Measurements from ENCODE around the gene IL31RA. TPM values are rescaled to one million over a fixed set of nuclear protein-coding genes. Genes with fewer than 3 reads are reported as not detected.

Gene IL31RA
- total RNA-seq, 3 donors from 2014 or later, result not detected

DNA sequence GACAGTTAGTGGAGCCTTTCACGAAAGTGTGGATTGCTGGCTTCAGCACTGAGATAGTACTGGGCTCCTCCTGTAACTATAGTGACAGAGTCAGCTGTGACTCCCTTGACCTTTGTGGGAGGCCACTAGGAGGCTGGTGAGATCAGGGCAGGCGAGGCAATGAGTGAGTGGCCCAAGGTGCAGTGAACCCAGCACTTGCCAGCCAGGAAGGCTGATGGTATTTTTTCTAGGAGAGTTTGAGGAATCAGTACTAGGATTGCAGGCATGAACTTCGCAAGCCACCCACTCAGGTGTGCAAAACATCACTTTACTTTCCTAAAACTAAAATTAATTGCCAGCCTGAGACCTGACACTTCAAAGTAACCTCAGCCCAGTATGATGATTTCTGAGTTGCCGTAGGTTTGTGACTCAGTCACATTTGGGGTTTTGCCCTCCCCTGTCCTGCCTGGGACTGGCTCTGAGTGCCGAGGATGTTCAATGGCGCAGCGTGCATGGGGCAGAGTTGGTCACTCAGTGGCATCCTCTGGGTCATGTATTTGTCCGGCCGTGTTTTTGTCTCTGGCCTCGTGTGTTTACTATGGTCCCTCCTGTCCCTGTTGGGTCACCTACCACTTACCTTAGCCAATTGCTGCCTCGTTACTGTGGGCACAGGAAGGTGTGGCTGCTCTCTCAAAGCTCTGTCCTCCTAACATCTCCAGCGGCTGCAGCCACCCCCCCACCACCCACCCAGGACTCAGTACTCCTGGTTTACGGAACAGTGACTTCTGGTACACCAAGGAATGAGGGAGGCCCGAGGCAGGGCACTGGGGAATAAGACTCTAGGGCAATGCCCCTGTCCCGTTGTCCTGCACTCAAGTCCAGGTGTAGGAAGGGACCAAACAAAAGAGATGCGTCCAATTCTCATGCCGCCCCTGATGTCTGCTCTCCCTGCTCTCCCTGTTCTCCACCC lies 67.2 kb downstream of the IL31RA start:
- no peaks in the 10 kb centered on the region for H3K9me3 Mint-ChIP-seq

DNA sequence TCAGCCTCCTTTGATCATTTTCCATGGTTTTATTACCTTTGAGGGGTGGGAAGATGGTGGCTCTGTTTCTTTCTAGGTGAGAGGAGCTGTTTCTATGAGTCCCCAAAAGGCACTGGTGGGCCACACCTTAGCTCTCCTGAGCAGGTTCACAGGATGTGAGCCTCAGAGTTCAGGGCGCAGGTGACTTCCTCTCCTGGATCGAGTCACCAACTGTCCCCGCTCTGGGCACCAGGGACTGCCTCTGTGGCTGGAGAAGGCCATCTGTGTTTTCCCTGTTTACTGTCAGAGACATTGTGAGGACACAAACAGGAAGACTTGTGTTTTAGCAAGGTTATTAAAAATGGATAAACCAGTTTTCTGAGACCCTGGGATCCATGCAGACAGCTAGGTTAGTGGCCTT lies 68.5 kb downstream of the IL31RA start:
- H3K36me3 Mint-ChIP-seq (ENCODE audit: insufficient read depth), result no peaks in the 10 kb centered on the region
- no peaks in the 10 kb centered on the region for H3K9me3 Mint-ChIP-seq
- no peaks in the 10 kb centered on the region for H3K27me3 Mint-ChIP-seq (ENCODE audit: low read depth)
- peaks cover 14% of the 10 kb centered on the region for H3K4me1 Mint-ChIP-seq (ENCODE audit: low read depth)
- H3K4me3 Mint-ChIP-seq, result no peak overlapping the region
- no peak for DNase-seq
- no peak for ATAC-seq

More for the DNA sequence above, 67.2 kb downstream of the IL31RA start:
- DNase-seq (no peak), ATAC-seq (peak; percentile 46 to 64)
- no peak overlapping the region for H3K4me3 Mint-ChIP-seq
- H3K4me1 Mint-ChIP-seq (ENCODE audit: low read depth), result peaks cover 11% of the 10 kb centered on the region
- H3K27me3 Mint-ChIP-seq (ENCODE audit: low read depth), result no peaks in the 10 kb centered on the region
- no peaks in the 10 kb centered on the region for H3K36me3 Mint-ChIP-seq (ENCODE audit: insufficient read depth)

DNA sequence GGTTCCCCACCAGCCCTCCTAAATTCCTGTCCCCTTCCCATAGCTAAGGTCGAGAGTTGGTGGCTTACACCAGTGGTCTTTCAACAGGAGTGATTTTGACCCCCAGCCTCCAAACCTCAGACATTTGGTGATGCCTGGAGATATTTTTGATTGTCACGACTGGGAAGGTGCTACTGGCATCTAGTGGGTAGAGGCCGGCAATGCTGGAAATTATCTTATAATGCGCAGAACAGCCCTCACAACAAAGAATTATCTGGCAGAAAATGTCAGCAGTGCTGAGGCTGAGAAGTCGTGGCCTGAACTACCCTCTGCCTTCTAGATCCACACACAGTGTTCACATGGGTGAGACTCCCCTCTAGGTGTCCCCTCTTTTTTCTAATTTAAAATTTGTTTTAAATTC lies 69.6 kb downstream of the IL31RA start:
- Mint-ChIP-seq H3K27me3 (ENCODE audit: low read depth) (no peaks in the 10 kb centered on the region), H3K4me3 (no peak overlapping the region), H3K9me3 (no peaks in the 10 kb centered on the region), H3K4me1 (ENCODE audit: low read depth) (peaks cover 14% of the 10 kb centered on the region), H3K36me3 (ENCODE audit: insufficient read depth) (no peaks in the 10 kb centered on the region)
- no peak for DNase-seq
- no peak for ATAC-seq

DNA sequence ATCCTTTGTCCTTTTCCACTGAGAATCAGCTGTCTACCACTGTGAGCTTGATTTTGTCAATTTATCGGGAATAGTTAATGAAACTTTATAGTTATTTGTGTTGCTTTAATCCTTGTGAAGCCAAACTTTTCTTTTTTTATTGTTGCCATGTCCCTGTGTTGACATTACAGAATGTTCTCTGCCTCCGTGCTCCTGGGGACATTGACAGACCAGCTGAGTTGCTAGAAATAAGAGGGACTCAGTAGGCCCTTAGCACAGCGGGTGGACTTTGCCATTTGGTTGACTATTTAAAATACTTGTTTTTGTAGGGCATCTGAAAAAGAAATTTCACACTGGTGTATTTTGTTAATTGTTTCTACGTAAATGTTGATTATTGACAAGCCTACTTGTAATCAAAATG lies 70.5 kb downstream of the IL31RA start:
- H3K4me1 Mint-ChIP-seq (ENCODE audit: low read depth), result peaks cover 14% of the 10 kb centered on the region
- no peak overlapping the region for H3K4me3 Mint-ChIP-seq
- no peak for ATAC-seq

DNA sequence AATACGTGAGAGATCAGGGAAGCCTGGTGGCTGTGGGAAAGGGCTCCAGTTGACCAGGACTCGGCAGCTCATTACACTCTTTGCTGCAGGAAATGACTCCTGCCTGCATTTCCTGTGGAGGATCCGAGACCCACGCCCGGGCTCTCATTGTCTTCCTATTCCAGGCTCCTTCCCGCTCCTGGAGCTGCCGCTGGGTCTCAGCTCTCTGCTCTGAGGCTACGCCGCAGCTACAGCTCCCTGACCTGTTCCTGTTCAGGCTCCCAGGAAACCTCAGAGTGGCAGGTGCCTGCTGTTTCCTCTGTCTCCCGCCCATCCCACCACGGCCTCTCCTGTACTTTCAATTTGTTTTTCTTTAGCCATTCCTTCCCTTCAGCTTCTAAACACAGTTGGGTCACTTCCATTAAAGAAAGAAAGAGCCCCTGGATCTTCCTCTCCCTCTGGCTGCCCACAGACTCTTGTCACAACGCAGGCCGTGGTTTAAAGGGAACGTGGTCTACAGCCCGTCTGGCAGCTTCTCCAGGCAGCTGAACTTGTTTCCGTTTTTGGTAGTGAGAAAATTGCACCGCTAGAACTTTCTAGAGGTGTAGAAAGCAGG lies 72.1 kb downstream of the IL31RA start:
- H3K36me3 Mint-ChIP-seq (ENCODE audit: insufficient read depth), result no peaks in the 10 kb centered on the region
- DNase-seq (no peak), ATAC-seq (peak in 1 of 2 donors; percentile 41)
- H3K4me3 Mint-ChIP-seq, result peak overlapping the region; percentile 90
- no peaks in the 10 kb centered on the region for H3K27me3 Mint-ChIP-seq (ENCODE audit: low read depth)
- no peaks in the 10 kb centered on the region for H3K9me3 Mint-ChIP-seq
- peaks cover 14% of the 10 kb centered on the region for H3K4me1 Mint-ChIP-seq (ENCODE audit: low read depth)

More for the DNA sequence above, 70.5 kb downstream of the IL31RA start:
- DNase-seq, result no peak
- no peaks in the 10 kb centered on the region for H3K36me3 Mint-ChIP-seq (ENCODE audit: insufficient read depth)
- H3K9me3 Mint-ChIP-seq, result no peaks in the 10 kb centered on the region
- no peaks in the 10 kb centered on the region for H3K27me3 Mint-ChIP-seq (ENCODE audit: low read depth)

DNA sequence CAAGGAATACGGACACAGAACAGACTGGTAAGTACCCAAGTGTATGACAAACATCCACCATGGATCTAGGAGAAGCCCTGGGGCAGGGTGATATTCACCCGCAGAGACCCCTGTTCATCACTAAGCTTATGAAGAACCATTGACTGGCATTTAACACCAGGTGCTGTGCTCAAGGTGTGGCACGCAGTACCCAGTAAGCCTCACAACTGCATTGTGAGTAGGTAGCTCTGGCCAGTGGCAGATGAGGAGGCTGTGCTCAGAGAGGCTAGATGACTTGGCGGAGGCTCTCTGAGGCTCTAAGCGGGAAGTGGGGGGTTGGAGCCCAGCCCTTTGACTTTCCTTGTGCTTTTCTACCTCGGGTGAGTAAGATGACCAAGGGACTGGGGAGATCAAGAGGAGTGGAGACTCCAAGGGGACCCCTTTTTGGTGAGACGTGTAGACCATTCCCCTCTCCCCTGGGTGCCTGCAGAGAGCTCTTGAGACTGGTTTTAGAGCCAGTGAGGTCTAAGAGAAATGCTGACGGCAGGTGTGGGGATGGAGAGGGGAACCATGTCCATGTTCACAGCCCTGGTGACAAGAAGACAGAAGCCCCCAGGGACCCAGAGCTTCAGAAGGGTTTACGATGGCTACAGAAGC lies 72.8 kb downstream of the IL31RA start:
- Mint-ChIP-seq H3K27me3 (ENCODE audit: low read depth) (no peaks in the 10 kb centered on the region), H3K4me1 (ENCODE audit: low read depth) (peaks cover 14% of the 10 kb centered on the region), H3K36me3 (ENCODE audit: insufficient read depth) (no peaks in the 10 kb centered on the region), H3K9me3 (no peaks in the 10 kb centered on the region), H3K4me3 (peak overlapping the region; percentile 90)
- no peak for DNase-seq
- peak in 1 of 2 donors; percentile 19 for ATAC-seq

DNA sequence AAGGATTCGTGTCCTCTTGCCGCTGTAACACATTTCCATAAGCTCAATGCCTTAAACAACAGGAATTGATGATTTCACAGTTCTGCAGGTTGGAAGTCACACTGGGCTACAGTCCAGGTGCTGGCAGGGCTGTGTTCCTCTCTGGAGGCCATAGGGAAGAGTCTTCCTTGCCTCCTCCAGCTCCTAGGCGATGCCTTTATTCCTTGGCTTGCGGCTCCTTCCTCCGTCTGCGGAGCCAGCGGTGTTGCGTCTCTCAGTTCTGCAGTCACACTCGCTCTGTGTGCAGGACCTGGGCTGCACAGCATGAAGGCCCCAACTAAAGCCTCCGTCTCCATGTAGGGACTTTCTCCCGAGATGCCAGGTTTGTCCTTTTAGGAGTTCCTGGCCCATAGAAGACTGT lies 73.6 kb downstream of the IL31RA start:
- no peak for DNase-seq
- Mint-ChIP-seq H3K4me1 (ENCODE audit: low read depth) (peaks cover 8% of the 10 kb centered on the region), H3K4me3 (no peak overlapping the region), H3K36me3 (ENCODE audit: insufficient read depth) (no peaks in the 10 kb centered on the region), H3K9me3 (no peaks in the 10 kb centered on the region), H3K27me3 (ENCODE audit: low read depth) (no peaks in the 10 kb centered on the region)
- ATAC-seq, result no peak

DNA sequence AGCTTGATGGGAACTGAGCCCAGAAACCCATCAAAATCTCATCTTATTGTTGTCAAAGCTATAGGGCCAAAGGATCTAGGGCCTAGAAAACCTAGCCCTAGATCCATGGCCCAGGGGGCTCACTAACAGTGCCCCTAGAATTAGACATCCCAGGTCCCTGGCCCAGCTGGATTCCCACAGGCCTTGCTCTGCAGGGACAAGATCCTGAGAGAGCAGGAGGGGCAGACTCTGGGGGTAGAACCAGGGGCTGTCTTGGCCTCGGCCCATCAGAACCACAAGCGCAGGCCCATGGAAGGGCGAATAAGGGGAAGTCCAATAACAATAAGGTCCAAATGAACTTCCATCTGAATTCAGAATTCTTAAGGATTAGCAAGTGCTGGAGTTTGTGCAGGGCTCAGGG lies 74.0 kb downstream of the IL31RA start:
- Mint-ChIP-seq H3K4me3 (no peak overlapping the region), H3K9me3 (no peaks in the 10 kb centered on the region), H3K27me3 (ENCODE audit: low read depth) (no peaks in the 10 kb centered on the region), H3K4me1 (ENCODE audit: low read depth) (peaks cover 6% of the 10 kb centered on the region), H3K36me3 (ENCODE audit: insufficient read depth) (no peaks in the 10 kb centered on the region)
- DNase-seq, result no peak
- no peak for ATAC-seq

DNA sequence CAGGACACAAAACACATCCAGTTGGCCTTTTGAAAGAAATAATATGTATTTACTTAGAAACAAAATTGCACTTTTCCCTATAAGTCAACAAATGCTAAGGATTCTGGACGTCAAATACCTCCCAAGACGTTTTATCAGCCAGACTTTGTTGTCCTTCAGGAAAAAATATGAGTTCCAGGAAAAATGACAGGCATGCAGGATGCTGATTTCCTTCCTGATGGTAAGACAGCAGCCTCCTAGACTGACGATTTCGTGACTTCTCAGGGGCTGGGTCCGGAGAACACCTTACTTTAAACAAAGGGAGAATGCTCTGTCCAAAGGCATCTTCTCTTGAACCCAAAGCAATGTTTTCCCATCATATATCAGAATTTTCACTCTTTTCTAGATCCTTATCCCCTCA lies 74.6 kb downstream of the IL31RA start:
- no peak overlapping the region for H3K4me3 Mint-ChIP-seq
- no peaks in the 10 kb centered on the region for H3K36me3 Mint-ChIP-seq (ENCODE audit: insufficient read depth)

DNA sequence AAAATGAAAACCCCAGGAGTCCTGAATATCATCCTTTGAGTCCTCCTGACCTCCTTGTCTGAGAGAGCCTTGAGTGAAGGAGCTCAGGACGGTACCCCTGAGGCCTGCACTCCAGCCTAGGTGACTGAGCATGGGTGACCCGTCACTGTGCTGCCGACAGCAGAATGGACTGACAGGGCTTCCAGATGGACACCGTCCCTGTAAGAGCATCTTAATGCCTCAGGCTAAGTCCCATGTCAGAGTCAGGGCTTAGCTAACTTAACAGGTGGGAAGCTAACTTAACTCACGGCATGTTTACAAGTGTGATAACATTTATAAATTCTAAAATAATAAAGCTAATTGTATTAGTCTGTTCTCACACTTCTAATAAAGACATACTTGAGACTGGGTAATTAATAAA lies 75.3 kb downstream of the IL31RA start:
- Mint-ChIP-seq H3K4me1 (ENCODE audit: low read depth) (peaks cover 6% of the 10 kb centered on the region), H3K27me3 (ENCODE audit: low read depth) (no peaks in the 10 kb centered on the region), H3K36me3 (ENCODE audit: insufficient read depth) (no peaks in the 10 kb centered on the region), H3K4me3 (no peak overlapping the region), H3K9me3 (no peaks in the 10 kb centered on the region)
- ATAC-seq (no peak), DNase-seq (no peak)

More for the DNA sequence above, 74.6 kb downstream of the IL31RA start:
- ATAC-seq (no peak), DNase-seq (no peak)
- H3K27me3 Mint-ChIP-seq (ENCODE audit: low read depth), result no peaks in the 10 kb centered on the region
- H3K9me3 Mint-ChIP-seq, result no peaks in the 10 kb centered on the region
- H3K4me1 Mint-ChIP-seq (ENCODE audit: low read depth), result peaks cover 6% of the 10 kb centered on the region

DNA sequence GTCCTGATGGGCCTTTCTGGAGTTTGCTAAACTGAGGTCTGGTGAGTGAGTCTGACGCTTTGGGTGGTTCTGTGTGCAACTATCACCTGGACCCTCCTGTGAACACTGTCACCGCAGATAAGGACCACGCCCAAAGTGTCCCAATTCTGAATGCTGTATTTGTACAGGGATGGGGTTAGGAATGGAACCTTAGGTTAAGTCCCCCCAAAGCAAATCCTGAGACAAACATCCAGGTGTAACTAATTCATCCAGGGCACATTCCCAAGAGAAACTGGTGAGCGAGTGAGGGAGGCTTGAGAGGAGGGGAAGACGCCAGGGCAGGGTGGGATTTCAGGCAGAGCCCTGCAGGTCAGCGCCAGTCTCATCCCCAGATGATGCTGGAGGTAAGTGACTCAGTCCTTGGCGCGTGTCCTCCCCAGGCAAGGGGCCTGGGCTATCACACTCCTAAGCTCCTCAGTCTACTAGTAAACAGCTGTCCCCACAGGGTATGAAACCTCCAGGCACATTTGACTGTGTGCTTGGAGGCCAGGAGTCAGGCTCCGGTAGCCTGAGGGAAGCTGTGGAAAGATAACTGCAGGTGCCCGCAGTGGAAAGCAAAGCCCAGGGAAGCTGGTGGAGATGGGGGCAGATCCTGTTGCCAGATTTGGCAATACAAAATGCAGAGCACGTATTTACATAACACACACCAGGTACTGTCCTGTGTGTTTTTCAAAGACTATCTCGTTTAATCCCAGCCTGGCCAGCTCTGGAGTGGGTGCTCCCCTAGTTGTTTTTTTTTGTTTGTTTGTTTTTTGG lies 76.9 kb downstream of the IL31RA start:
- no peaks in the 10 kb centered on the region for H3K36me3 Mint-ChIP-seq (ENCODE audit: insufficient read depth)
- H3K4me3 Mint-ChIP-seq, result no peak overlapping the region
- no peak for DNase-seq
- ATAC-seq, result no peak
- H3K9me3 Mint-ChIP-seq, result no peaks in the 10 kb centered on the region
- peaks cover 6% of the 10 kb centered on the region for H3K4me1 Mint-ChIP-seq (ENCODE audit: low read depth)
- no peaks in the 10 kb centered on the region for H3K27me3 Mint-ChIP-seq (ENCODE audit: low read depth)

DNA sequence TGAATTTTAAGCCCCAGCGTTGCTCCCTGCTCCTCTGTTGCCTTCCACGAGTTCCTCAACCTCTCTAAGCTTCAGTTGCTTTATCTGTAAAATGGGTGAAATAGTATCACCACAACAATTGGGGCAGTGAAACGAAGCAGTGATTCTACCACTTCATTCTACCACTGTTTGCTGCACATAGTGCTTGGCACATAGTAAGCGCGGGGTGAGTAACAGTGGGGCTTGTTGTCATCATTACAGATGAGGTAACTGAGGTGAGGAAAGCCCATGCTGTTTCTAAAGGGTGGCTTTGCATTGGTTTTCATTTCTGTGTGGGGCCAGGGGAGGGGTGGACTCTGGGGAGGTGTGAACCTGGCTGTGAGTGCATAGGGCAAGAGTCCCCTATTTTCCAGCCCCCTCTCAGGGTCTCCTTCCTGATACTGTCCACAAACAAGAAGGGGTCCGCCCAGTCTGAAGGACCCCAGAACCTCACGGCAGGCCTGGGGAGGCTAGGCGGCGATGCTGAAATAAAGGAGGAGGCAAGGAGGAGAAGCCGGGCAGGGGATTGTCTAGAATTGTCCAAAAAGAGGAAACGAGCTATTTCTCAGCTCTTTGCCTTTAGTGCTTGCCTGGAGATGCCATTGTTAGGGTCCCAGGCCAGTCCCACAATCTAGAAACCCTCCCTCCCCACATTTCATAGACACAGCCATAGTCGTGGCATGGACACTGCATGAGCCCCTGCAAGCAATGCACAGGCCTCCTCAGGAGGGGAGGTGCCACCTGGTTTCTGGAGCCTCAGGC lies 78.1 kb downstream of the IL31RA start:
- Mint-ChIP-seq H3K27me3 (ENCODE audit: low read depth) (no peaks in the 10 kb centered on the region), H3K36me3 (ENCODE audit: insufficient read depth) (no peaks in the 10 kb centered on the region), H3K9me3 (no peaks in the 10 kb centered on the region), H3K4me1 (ENCODE audit: low read depth) (no peaks in the 10 kb centered on the region), H3K4me3 (no peak overlapping the region)
- DNase-seq, result no peak
- ATAC-seq, result no peak

DNA sequence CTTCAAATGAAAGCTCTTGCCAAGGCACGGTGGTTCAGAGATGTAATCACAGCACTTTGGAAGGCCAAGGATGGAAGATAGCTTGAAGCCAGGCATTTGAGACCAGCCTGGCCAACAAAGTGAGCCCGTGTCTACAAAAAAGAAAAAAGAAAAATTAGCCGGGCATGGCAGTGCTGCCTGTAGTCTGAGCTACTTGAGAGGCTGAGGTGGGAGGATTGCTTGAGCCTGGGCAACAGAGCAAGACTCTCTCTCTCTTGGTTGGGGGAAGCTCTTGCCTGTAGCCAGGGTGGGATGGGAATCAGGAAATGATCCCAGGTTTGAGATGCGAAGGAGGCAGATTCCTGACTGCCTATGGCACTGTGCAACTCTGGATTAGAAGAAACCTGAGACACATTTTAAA lies 81.5 kb downstream of the IL31RA start:
- ATAC-seq (no peak), DNase-seq (no peak)
- Mint-ChIP-seq H3K9me3 (no peaks in the 10 kb centered on the region), H3K27me3 (ENCODE audit: low read depth) (no peaks in the 10 kb centered on the region), H3K4me3 (no peak overlapping the region), H3K36me3 (ENCODE audit: insufficient read depth) (peaks cover 2% of the 10 kb centered on the region), H3K4me1 (ENCODE audit: low read depth) (peaks cover 4% of the 10 kb centered on the region)
